ENCODE results near the gene ARAP1.

ARAP1 gene

GRCh38 chr11:72679869-72680268 is 72.3 kb downstream of the ARAP1 start:
- no peak for DNase-seq

- DNase-seq = no peak
Measured at GRCh38 chr11:72678524-72678923, 73.7 kb downstream of the ARAP1 start.

GRCh38 chr11:72676861-72677341 is 75.3 kb downstream of the ARAP1 start:
- DNase-seq = peak in 1 of 2 experiments; percentile 21

DNA sequence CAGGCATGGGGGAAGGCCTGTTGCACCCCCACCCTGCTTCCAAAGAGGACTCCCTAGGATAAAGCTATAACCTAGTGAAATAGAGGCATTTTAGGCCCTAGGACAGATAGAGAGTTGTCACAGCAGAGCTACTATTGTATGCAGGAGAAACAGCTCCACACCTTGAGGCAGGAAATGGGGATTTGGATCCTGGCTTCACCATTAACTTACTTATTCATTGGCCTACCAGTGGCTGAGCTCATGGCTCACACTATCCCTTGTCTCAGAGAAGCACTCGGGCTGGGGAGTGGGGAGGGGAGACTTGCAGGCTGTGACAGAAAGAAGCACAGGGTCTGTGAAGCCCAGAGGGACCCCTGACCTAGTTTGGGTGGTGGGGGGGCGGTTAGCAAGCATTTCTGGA is 77.0 kb downstream of the ARAP1 start:
- DNase-seq = no peak

DNA sequence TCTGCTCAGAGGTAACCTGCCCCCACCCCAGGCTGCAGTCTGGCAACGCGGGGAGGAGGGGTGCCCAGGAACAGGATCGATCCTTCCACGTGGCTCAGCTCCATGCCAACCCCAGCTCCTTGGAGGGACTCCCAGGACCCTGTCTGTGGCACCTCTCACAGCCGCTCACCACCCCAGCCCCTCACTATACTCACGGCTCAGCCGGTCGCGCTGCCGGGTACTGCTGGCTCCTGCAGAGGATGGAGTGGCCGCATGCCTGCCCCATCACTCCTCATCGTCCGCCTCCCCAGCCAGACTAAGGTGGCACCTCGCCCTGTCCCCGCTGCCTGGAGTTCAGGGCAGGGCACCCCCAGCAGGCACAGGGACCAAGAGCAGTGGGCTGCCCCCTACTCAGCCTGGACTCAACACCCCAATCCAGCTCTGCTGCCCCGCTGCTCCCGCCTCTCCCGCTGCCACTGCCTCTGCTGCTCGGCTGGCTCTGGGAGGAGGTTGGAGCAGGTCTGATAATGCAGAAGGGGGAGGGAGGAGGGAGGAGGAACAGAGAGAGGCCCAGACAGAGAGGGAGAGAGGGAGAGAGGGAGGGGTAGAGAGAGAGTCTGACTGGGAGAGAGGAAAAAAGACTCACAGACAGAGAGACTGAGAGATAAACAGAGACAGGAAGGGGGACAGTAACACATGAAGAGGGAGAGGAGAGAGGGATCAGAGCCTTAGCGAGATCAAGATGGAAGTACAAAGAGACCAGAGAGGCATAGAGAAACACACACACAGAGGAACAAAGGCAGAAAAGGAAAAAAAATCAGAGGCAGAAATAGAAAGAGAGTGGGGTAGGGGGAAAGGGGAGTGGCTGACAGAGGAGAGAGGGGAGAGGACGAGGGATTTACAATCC is 78.0 kb downstream of the ARAP1 start, which contains the start of gene PDE2A:
Gene PDE2A, minus strand, starts transcription at position 480 of the 886 bp plus-strand sequence. Its CDS starts 215 bp downstream, at position 265.
- no peak for DNase-seq

- no peak for DNase-seq
Measured at GRCh38 chr11:72673284-72673942, 78.8 kb downstream of the ARAP1 start.

DNA sequence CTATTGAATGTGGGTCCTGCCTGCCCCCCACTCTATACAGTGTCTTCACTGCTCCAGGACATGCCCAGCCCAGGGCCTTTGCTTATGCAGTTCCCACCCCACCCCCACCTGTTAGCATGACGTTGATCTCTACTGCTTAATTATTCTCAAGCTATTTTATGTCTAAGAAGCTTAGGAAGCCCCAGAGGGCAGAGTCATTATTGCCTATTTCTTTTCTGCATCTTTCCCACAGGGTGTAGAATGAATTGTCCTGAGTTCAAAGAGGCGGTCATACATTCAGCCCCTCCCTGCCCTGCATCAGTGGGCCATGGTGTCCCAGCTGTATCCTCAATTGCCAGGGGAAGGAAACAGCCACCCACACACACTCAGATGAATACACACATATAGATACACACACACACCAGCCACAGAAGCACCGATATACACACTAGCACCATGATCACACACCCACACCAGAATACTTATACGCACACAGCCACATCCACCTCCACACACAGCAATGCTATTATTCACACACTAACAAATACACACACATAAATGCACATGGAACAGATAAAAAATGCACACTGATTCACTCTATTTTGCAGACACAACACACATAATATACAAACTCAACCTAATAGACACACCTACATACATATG is 79.5 kb downstream of the ARAP1 start:
- DNase-seq = no peak

DNA sequence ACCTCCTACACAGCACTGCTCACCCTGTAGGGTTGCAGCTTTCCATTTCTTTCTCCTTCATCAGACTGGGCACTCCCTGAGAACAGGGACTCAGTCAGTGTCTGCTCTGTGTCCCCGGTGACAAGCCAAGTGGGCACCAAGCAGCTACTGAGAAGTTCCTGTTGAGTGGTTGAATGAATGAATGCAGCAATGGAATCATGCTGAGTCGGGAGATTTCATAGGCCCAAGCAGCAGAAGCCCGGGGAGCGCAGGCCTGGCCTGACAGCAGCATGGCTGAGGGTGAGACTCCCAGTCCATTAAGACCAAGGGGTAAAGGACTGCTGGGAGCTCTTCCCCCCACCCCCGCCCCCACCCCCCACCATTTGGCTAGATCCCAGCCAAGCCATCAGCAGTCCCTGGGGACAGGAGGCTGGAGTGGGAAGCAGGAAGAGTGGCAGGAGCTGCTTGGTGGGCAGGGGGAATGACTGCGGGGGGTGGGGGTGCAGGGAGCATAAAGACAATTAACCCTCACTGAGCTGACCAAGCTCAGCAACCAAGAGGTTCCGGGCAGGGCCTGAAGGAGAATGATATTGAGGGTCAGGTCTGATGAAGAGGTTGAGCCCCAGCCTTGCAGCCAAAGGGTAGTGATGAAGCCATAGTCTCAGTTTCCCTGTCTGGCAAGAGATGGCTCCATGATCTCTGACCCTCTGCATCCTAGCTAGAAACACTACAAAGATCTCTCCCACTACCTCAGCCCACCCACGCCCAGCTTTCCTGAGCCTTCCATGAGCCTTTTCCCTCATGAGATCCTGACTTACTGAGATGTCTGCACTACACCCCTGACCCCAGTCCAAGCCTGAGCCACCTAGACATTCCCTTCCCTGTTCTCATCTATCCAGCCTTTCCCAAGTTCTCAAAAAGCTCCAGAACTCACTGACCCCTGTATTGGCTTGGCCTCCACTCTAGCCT is 80.8 kb downstream of the ARAP1 start:
- no peak for DNase-seq

DNA sequence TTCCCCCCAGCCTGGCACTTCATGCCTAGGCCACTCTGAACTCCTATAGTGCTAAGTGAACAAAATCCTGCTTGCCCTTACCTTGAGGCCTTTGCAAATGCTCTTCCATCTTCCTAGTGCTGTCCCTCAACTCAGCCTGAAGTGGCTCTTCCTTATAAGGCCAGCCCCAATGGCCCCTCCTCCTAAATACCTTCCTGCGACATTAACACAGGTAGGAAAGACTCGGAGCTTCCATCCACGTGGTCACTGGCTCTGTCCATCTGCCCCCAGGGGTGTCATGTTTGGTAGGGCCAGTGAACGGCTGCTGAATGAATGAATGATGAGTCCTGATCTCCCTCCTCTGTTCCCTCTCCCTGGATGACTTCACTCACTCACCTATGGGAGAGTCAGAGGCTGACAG is 82.2 kb downstream of the ARAP1 start:
- no peak for DNase-seq

GRCh38 chr11:72669527-72669926 is 82.7 kb downstream of the ARAP1 start:
- DNase-seq = no peak

DNA sequence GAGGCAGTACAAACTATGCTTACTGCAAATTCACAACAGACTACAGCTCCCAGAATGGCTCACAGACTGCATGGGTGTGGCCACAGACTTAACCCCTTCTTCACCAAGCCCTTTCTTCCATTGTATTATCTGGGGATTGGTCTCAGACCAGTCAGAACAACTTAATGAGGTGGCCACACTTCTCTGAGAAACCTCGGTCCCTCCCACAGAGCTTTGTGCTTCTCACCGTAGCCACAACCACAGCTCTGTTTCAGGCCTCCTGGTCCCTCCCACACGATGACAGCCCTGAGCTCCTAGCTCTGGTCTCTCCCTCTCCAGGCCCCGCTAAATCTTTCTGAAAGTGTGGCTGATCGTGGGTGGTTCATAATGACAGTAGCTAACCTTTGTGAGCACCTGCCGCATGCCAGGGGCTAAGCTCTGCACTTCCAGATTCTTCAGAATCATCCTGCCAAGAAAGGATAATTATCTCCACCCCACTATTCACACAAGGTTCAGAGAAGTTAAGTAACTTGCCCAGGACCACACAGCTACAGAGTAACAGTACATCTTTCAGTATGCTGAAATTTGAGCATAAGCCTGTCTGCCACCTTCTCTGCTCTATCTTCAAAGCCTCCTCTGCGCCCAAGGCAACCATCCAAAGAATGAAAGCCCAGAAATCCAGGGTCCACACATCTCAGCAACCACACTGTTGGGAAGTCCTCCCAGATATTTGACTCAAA is 83.4 kb downstream of the ARAP1 start:
- DNase-seq = no peak

DNA sequence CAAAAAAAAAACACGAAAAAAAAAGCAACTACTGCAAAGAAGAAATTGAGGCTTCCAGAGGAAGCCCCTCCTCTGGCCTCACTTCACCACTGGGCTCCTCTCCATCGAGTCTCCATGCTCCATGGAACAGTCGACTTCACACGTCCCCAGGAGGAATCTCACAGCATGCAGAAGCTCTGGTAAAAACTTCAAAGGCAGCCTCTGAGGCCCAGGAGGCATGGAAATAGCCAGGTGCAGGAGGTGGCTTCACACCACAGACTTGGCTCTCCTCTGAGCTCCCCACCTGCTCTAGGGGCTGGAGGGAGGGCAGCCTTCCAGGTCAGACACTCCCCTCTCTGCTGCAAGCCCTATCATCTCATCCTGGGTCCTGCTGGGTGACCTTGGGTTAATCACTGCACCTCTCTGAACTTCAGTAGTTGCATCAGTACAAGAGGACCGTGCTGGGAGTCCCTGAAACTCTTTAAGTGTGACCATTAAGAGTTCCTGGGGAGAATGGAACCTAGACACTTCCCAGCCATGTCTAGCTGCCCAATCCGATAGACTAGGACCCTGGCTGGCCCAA is 86.2 kb downstream of the ARAP1 start:
- DNase-seq = no peak

DNA sequence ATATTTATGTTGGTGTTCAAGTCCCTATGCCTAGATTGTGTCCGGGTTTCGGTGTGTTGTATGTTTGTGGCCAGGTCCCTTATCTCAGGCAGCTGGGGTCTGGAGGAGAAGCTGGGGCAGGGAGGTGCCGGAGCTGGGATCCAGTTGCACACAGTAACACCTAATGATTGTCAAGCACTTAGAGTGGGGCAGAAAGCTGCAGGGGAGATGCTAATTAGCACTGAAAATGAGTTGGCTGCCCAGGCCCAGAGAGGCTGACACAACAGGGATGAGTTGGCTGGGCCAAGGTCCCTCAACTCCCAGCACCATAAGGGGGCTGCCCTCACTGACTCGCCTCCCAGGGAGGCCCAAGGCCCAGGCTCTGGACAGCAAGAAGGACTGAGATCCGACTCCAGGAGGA is 90.2 kb downstream of the ARAP1 start:
- no peak for DNase-seq

DNA sequence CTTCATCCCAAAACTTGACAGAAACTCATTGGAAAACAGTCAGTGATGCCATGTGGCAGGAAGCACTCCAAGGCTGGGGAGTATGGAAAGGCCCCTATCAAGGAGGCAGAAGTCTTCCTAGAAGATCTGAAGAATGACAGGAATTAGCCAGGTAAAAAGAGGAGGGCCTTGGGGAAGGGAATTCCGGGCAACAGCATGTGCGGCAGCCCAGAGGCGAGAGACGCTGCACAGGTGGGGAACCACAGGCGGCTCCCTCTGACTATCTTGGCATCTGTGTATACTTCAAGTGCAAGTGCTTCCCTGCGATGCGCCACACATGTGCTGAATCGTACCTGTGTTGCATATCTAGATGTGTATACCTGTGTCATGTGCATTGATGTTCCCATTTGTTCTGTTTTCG is 90.7 kb downstream of the ARAP1 start:
- no peak for DNase-seq

DNA sequence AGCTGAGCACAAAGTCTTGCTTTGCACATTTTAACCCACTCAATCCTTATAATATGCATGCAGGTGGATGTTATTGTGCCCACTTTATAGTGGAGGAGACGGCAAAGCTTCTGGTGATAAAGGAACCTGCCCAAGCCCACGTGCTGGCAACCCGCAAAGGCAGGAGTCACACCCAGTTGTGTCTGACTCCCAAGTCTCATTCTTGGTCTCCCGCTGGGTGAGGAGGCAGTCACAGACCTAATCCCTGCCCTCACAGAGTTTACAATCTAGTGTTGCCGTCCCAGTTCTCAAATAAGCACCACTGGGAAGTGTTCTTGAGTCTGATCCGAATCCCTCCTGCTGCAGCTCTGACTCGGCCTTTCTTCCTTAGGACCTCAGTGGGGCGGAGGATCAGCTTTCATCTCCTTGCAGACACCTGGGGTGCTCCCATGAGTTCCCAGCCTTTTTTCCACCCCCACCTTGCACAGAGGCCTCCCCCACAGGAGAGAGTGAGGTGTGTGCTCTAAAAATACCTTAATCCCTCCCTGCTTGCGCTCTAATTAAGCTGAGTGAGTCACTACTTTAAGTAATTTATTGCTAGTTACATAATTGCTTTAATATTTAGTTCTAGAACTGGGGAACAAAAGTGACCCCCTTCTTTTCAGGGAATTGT is 93.1 kb downstream of the ARAP1 start:
- no peak for DNase-seq

DNA sequence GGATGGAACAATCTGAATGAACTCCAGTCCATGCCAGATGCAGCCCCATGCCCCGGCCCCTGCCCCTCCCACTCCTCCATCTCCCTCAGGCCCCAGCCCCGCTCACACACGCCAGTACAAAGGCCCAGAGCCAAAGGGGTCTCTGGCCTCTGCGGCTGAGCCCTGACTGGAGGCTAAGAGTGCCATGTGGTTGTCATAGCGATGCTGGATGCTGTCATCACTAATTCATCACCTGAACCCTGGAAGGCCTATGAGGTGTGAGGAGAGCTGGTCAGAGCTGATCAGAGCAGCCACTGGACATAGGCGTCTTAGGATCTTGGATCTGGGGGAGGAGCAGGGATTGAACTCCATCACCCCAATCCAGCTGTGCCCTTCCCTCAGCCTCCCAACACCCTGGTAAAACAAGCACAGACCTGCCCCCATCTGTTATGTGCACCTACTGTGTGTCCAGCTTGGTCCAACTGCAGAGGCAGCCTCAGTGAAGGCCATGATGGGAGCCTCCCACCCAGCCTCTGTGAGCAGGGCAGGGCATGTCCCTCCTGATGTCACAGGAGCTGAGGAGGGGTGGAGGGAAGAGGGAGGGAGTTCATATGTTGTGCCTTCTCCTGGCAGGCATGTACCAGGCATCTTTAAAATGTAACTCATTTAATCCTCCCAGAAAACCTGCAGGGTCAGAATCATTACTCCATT is 94.7 kb downstream of the ARAP1 start:
- DNase-seq = no peak

DNA sequence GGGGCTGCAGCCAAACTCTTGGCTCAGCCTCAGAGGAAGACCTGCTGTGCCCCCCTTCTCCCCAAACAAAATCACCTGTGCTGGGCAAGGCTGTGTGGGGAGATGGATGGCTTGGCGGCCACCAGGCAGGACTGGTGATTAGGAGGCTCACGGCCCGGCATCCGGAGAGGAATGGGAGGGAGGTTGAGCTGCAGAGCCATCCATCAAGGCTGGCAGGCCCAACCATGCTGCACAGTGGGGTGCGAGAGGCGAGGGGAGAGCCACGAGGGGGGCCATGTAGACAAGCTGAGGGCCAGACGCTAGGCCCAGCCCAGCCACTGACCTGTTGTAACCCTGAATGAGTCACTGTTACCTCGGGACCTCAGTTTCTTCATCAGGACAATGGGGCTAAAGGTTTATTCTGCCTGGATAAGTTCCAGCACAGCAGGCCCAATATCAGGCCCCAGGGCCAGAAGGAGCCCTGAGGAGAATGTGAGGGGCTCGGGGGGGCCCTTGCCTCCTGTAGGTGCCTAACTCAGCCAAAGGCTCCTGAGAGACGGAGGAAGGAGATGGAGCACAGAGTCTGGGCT is 96.2 kb downstream of the ARAP1 start:
- DNase-seq = no peak

DNA sequence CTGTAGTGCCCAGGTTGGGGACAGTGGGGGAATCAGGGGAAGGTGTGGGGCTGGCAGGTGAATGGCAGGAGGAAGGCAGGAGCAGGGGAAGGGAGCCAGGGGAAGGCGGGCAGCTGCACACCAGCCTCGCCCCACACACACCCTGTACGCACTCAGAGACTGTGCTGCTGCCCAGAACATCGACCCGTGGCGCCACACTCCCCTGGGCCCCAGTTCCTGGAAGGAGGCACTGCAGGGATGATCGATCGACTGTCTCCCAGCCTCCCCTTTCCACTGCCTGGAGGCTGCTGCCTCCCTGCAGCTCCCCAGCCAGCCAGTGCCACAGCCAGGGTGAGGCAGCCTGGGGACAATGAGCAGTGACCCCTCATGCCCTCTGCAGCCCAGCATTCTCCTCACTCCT is 97.2 kb downstream of the ARAP1 start:
- DNase-seq = no peak

GRCh38 chr11:72653649-72654048 is 98.6 kb downstream of the ARAP1 start:
- no peak for DNase-seq
